GM20000 (cell line): ENCODE measurements around the gene TRIM14.

Experiments used
- DNase-seq: peaks from one replicate; pipeline ENCODE4 v3.0.0; 2012; ENCODE audit warnings: low spot score
- CTCF ChIP-seq: IDR thresholded peaks from 2 replicates; pipeline ENCODE4 v1.5.1; 2012; ENCODE audit warnings: mild to moderate bottlenecking, control low read depth; ENCODE audit errors: extremely low read depth, missing control alignments

TRIM14 gene

GRCh38 chr9:98049288-98050072, 69.5 kb downstream of the TRIM14 start:
- no peak for DNase-seq
- TF ChIP-seq CTCF = no peak

GRCh38 chr9:98047002-98047401, 72.0 kb downstream of the TRIM14 start:
- TF ChIP-seq CTCF = no peak
- no peak for DNase-seq

GRCh38 chr9:98046180-98046543, 72.9 kb downstream of the TRIM14 start:
- no peak for DNase-seq
- TF ChIP-seq CTCF = no peak

- DNase-seq = no peak
- no peak for TF ChIP-seq CTCF
These were observed 73.5 kb downstream of the TRIM14 start for GRCh38 chr9:98045234-98046179.

GRCh38 chr9:98043915-98044314, 75.1 kb downstream of the TRIM14 start:
- no peak for DNase-seq
- TF ChIP-seq CTCF = no peak

- no peak for TF ChIP-seq CTCF
- DNase-seq = no peak
These were observed 78.8 kb downstream of the TRIM14 start for GRCh38 chr9:98040212-98040611.

- TF ChIP-seq CTCF = no peak
- DNase-seq = no peak
These were observed 79.4 kb downstream of the TRIM14 start for GRCh38 chr9:98039607-98040017.
